T-cell (primary cell): ENCODE data around the gene ABHD16A. TPM values are rescaled to one million over a fixed set of nuclear protein-coding genes. Genes with fewer than 3 reads are reported as not detected.
A peak's percentile ranks its signal among the peaks of the same experiment; 100 is the strongest.

Experiments used
- ATAC-seq, 4 experiments: fragments of 200-7000 bp in 3 of 4; fragments of 150-1000 bp in 1 of 4; cut with Tn5 transposase; replicated peaks in 1 of 4; 1 replicate in 3 of 4; 2 replicates in 1 of 4; pipeline ENCODE4 v1.10.0; 2021; ENCODE audit warnings: moderate library complexity in 3 of 4, mild to moderate bottlenecking in 2 of 4, moderate number of reproducible peaks in 1 of 4
- CTCF ChIA-PET, 2 donors: fragments of 300-600 bp; sonication (Branson Sonifier 250); formaldehyde crosslinking; loops; one replicate each; lab custom pipeline; 2022; ENCODE audit warnings: antibody characterized with exemption in 2 of 2; lab: Charles Lee
- POLR2A ChIA-PET, 2 donors: fragments of 300-600 bp; sonication (Branson Sonifier 250); formaldehyde crosslinking; loops; one replicate each; lab custom pipeline; 2022; ENCODE audit warnings: antibody characterized with exemption in 2 of 2; lab: Charles Lee
- DNase-seq, 35 experiments: peaks; one replicate each; pipeline versions ENCODE4 v3.0.0 to v3.0.0-alpha.2; 2013 to 2023
- H3K27ac ChIP-seq: one replicate; pipeline ENCODE4 v1.5.1; 2013; ENCODE audit warnings: low read length
- H3K27me3 ChIP-seq, 2 experiments: replicated peaks in 1 of 2; 1 replicate in 1 of 2; 2 replicates in 1 of 2; pipeline versions ENCODE4 v1.6.1 to v1.7.0; 2013; ENCODE audit warnings: low read length in 1 of 2, mixed read lengths in 1 of 2; ENCODE audit not compliant: control insufficient read depth in 2 of 2, insufficient read depth in 2 of 2; ENCODE audit errors: extremely low read depth in 1 of 2
- H3K36me3 ChIP-seq, 2 donors: 1 replicate in 1 of 2; 2 replicates in 1 of 2; pipeline versions ENCODE4 v1.6.1 to v1.7.0; 2013; ENCODE audit warnings: low read length in 1 of 2; ENCODE audit not compliant: control insufficient read depth in 2 of 2, insufficient read depth in 1 of 2; ENCODE audit errors: extremely low read depth in 1 of 2
- H3K4me1 ChIP-seq, 2 experiments: 1 replicate in 1 of 2; 2 replicates in 1 of 2; pipeline versions ENCODE4 v1.6.1 to v1.7.0; 2013; ENCODE audit warnings: low read length in 2 of 2, mixed read lengths in 1 of 2; ENCODE audit not compliant: insufficient read depth in 2 of 2, control insufficient read depth in 1 of 2; ENCODE audit errors: extremely low read depth in 1 of 2
- H3K4me3 ChIP-seq, 2 donors: 1 replicate in 1 of 2; 2 replicates in 1 of 2; pipeline versions ENCODE4 v1.5.1 to v1.7.0; 2013; ENCODE audit warnings: mild to moderate bottlenecking in 2 of 2, low read length in 1 of 2, moderate library complexity in 1 of 2; ENCODE audit not compliant: control insufficient read depth in 1 of 2; ENCODE audit errors: extremely low read depth in 1 of 2
- H3K9me3 ChIP-seq: 2 replicates; pipeline ENCODE4 v1.7.0; 2013
- H3K27ac Mint-ChIP-seq, 2 donors: one replicate each; pipeline ENCODE4 v1.8.0; 2020 to 2021; ENCODE audit warnings: mild to moderate bottlenecking in 2 of 2, mixed read lengths in 2 of 2
- H3K27me3 Mint-ChIP-seq, 2 donors: one replicate each; pipeline ENCODE4 v1.8.0; 2021 to 2022; ENCODE audit warnings: mixed read lengths in 2 of 2
- H3K36me3 Mint-ChIP-seq: one replicate; pipeline ENCODE4 v1.8.0; 2021; ENCODE audit warnings: mixed read lengths
- H3K4me1 Mint-ChIP-seq, 3 donors: one replicate each; pipeline ENCODE4 v1.8.0; 2020 to 2022; ENCODE audit warnings: mixed read lengths in 3 of 3, mild to moderate bottlenecking in 1 of 3
- H3K4me3 Mint-ChIP-seq, 3 donors: one replicate each; pipeline ENCODE4 v1.8.0; 2020 to 2022; ENCODE audit warnings: mild to moderate bottlenecking in 3 of 3, mixed read lengths in 3 of 3, moderate library complexity in 3 of 3
- H3K9me3 Mint-ChIP-seq, 3 donors: one replicate each; pipeline ENCODE4 v1.8.0; 2020 to 2022; ENCODE audit warnings: mixed read lengths in 3 of 3
- WGBS: methylation state at CpG from one replicate; pipeline ENCODE4 v1.1.5; 2013; ENCODE audit warnings: missing lambda C conversion rate; ENCODE audit not compliant: insufficient coverage; 5-methylcytosine and 5-hydroxymethylcytosine counted together
- total RNA-seq, 35 experiments: library from RNA in 6 of 35; stranded (reverse) in 6 of 35; fragments of 120-200 nt in 1 of 35; gene quantifications; one replicate each; pipeline versions ENCODE4 v1.2.1 to v1.2.4 and lab custom pipeline; 2013 to 2026

The ABHD16A gene
- total RNA-seq, 5 donors from 2014 or later (not counting 1 experiment from before 2014, with no cell fraction given): 58.2 to 74.4 (median 61.2) TPM

GRCh38 chr6:31676322-31676903 is 26.7 kb downstream of the ABHD16A start:
- H3K4me1 ChIP-seq: peaks cover 0 to 15% of the 10 kb centered on the region in 2 experiments
- Mint-ChIP-seq H3K36me3 (peaks cover 14% of the 10 kb centered on the region), H3K27me3 (no peaks in the 10 kb centered on the region), H3K27ac (peak overlapping the region in 1 of 2 donors; percentile 53), H3K9me3 (no peaks in the 10 kb centered on the region), H3K4me1 (peaks cover 14 to 18% (median 15%) of the 10 kb centered on the region in 3 donors), H3K4me3 (no peak overlapping the region)
- no peak overlapping the region for H3K4me3 ChIP-seq
- 80% methylated on average over 4 of the region's 4 CpGs for WGBS
- DNase-seq: no peak
- POLR2A ChIA-PET: no interaction called here
- no peaks in the 10 kb centered on the region for H3K9me3 ChIP-seq
- no peak overlapping the region for H3K27ac ChIP-seq
- H3K36me3 ChIP-seq: peaks cover 12 to 21% of the 10 kb centered on the region in 2 donors
- H3K27me3 ChIP-seq: no peaks in the 10 kb centered on the region
- CTCF ChIA-PET: interaction anchor here in 1 of 2 donors (0.5 kb wide), 1 partner anchor 22 kb away, joined by 4 read pairs; no protein-coding TSS in a partner anchor
- ATAC-seq: no peak

GRCh38 chr6:31669676-31670075 is 33.4 kb downstream of the ABHD16A start, which contains the start of gene LY6G5B:
Gene LY6G5B (plus strand): TSS chr6:31669976. CDS start chr6:31670951, 975 bp downstream.
- WGBS: 90% methylated on average over 3 of the region's 8 CpGs
- Mint-ChIP-seq H3K36me3 (peaks cover 43% of the 10 kb centered on the region), H3K27me3 (no peaks in the 10 kb centered on the region), H3K4me1 (peaks cover 28 to 34% (median 33%) of the 10 kb centered on the region in 3 donors), H3K4me3 (peak within 1 kb of the TSS in 1 of 3 donors; percentile 4), H3K27ac (no peak within 1 kb of the TSS), H3K9me3 (no peaks in the 10 kb centered on the region)
- ChIA-PET POLR2A (no interaction called here), CTCF (no interaction called here)
- Histone ChIP-seq H3K4me1 (peaks cover 7 to 27% of the 10 kb centered on the region in 2 experiments), H3K36me3 (peaks cover 28 to 67% of the 10 kb centered on the region in 2 donors), H3K4me3 (no peak within 1 kb of the TSS), H3K27me3 (no peaks in the 10 kb centered on the region), H3K9me3 (no peaks in the 10 kb centered on the region), H3K27ac (no peak within 1 kb of the TSS)
- DNase-seq (no peak), ATAC-seq (no peak)

DNA sequence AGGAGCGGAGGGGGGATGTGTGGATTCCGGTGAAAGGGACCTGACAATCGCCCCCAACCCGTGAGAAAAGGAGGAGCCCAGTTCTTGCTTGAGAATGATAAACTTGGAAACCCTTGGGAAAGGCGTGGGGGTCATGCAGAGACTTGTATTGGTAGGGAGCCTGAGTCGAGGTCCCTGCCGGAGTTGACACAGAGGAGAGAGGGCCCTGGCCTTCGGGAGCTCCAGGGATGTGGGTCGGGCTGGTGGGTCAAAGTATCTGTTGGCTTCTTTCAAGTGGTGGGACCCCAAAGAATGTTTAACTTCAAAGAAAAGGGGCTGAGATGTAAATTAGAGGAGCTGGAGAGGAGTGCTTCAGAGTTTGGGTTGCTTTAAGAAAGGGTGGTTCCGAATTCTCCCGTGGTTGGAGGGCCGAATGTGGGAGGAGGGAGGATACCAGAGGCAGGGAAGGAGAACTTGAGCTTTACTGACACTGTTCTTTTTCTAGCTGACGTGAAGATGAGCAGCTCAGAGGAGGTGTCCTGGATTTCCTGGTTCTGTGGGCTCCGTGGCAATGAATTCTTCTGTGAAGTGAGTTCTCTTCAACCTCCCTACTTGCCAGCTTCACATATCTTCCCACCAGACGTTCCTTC is 36.7 kb downstream of the ABHD16A start:
- 1% methylated on average over 12 of the region's 15 CpGs for WGBS
- Histone ChIP-seq H3K36me3 (peaks cover 18 to 62% of the 10 kb centered on the region in 2 donors), H3K27me3 (no peaks in the 10 kb centered on the region), H3K9me3 (no peaks in the 10 kb centered on the region), H3K4me1 (peaks cover 19 to 56% of the 10 kb centered on the region in 2 experiments), H3K4me3 (peak overlapping the region; percentile 86 to 90), H3K27ac (peak overlapping the region; percentile 50)
- Mint-ChIP-seq H3K36me3 (peaks cover 48% of the 10 kb centered on the region), H3K4me3 (peak overlapping the region; percentile 94 to 97 (median 95)), H3K27ac (peak overlapping the region; percentile 98 to 99), H3K27me3 (no peaks in the 10 kb centered on the region), H3K4me1 (peaks cover 51 to 63% (median 58%) of the 10 kb centered on the region in 3 donors), H3K9me3 (no peaks in the 10 kb centered on the region)
- ChIA-PET CTCF (interaction anchor here (0.7 to 1.2 kb wide), 2 partner anchors 13 to 164 kb away, joined by 3 read pairs; partner anchors contain the start of gene BAG6 (in 1 of the 2)), POLR2A (interaction anchor here (0.6 to 0.7 kb wide), 2 partner anchors 47 to 125 kb away, joined by 3 to 6 read pairs; no protein-coding TSS in a partner anchor)
- ATAC-seq (no peak), DNase-seq (no peak)

DNA sequence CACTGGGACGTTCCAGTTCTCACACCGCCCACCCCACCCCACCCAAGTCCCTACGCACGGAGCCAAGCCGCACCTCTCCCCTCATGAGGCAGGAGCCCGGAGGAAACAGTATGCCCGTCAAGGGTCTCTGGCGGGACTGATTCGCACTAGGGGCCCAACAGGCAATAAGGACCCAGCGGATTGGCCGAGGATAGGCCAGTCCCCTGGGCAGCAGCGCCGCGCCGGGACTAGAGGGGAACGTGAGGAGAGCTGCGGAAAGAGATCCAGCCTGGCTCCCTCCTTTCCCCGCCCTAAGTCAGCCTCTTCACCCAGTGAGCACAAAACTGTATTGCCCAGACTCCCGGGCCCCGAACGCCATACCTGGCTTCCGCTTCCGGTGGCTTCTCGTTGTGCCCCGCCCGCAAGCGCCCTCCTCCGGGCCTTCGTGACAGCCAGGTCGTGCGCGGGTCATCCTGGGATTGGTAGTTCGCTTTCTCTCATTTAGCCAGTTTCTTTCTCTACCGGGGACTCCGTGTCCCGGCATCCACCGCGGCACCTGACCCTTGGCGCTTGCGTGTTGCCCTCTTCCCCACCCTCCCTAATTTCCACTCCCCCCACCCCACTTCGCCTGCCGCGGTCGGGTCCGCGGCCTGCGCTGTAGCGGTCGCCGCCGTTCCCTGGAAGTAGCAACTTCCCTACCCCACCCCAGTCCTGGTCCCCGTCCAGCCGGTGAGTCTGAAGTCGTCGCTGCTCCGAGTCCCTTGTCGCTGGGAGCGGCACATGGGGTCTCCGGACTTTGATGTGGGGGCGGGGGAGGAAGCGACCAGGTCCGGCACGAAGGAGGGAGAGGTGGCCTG is 37.4 kb downstream of the ABHD16A start, which contains the start of gene CSNK2B:
Gene CSNK2B (plus strand): TSS at position 580 of the 836 bp plus-strand sequence. CDS start 752 bp downstream, outside the sequence.
- H3K27ac ChIP-seq: peak within 1 kb of the TSS; percentile 97
- H3K27me3 ChIP-seq: no peaks in the 10 kb centered on the region
- ChIA-PET CTCF (interaction anchor here (0.5 to 1.2 kb wide), 7 partner anchors 13 to 220 kb away, joined by 3 to 10 read pairs (median 3); partner anchors contain the start of genes ABHD16A (in 1 of the 2), BAG6 (in 1 of the 2) and NEU1 (in 1 of the 2)), POLR2A (interaction anchor here (0.6 to 1.2 kb wide), 4 partner anchors 14 to 197 kb away, joined by 4 to 11 read pairs (median 6); partner anchors contain the start of genes BAG6 (in 1 of the 2) and NEU1 (in 1 of the 2))
- peak within 1 kb of the TSS; percentile 98 to 99 for H3K27ac Mint-ChIP-seq
- H3K4me3 ChIP-seq: peak within 1 kb of the TSS; percentile 86 to 90
- WGBS: under 1% methylated on average over 50 of the region's 63 CpGs
- no peaks in the 10 kb centered on the region for H3K27me3 Mint-ChIP-seq
- H3K4me1 ChIP-seq: peaks cover 19 to 63% of the 10 kb centered on the region in 2 experiments
- ATAC-seq (peak; percentile 87 to 93 (median 88)), DNase-seq (peak; percentile 94 to 99 (median 98))
- H3K9me3 Mint-ChIP-seq: no peaks in the 10 kb centered on the region
- peaks cover 43% of the 10 kb centered on the region for H3K36me3 Mint-ChIP-seq
- H3K9me3 ChIP-seq: no peaks in the 10 kb centered on the region
- H3K4me1 Mint-ChIP-seq: peaks cover 57 to 69% (median 64%) of the 10 kb centered on the region in 3 donors
- H3K36me3 ChIP-seq: peaks cover 18 to 55% of the 10 kb centered on the region in 2 donors
- peak within 1 kb of the TSS; percentile 94 to 97 (median 95) for H3K4me3 Mint-ChIP-seq

DNA sequence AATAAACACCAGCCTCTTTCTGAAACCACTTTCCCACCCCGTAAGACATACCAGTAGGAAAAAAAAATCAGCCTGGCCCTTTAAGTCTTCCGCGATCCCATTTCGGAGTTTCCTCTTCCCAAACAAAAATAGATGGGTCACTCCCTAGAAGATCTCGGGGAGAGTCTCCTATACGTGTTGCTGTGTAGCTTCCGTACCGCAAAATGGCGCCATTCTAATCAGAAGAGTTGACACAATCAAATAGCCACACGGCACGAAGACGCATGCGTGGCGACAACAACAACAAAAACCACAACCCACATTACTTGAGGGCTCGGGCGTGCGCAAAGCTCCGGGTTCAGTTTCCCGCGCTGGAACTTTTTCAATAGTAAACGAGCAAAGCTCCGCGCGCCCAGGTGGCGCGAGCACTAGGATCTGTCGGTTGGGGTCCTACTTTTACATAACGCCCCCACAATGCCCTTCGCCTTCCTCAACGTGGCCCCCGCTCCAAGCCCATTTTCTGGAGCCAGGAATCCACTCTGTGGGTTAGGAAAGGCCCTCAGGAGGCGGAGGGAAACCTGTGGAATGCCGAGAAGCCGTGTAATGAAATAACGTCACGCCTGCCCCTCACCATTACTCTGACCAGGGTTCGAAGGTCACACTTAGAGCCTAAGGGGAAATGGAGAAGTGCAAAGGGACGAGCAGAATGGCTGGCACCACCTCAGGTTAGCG is 38.2 kb downstream of the ABHD16A start, which contains the start of gene GPANK1:
Gene GPANK1 (minus strand): TSS at position 208 of the 711 bp plus-strand sequence. CDS start 519 bp downstream, outside the sequence.
- CTCF ChIA-PET: interaction anchor here (0.5 to 1.1 kb wide), 7 partner anchors 11 to 198 kb away, joined by 3 to 10 read pairs (median 3); partner anchors contain the start of genes ABHD16A (in 1 of the 2), BAG6 (in 1 of the 2) and NEU1 (in 1 of the 2)
- no peaks in the 10 kb centered on the region for H3K9me3 Mint-ChIP-seq

More for the DNA sequence above, 38.2 kb downstream of the ABHD16A start, which contains the start of gene GPANK1:
- H3K27me3 ChIP-seq: no peaks in the 10 kb centered on the region
- H3K4me3 ChIP-seq: peak within 1 kb of the TSS; percentile 86 to 90
- peak within 1 kb of the TSS; percentile 97 for H3K27ac ChIP-seq
- H3K4me1 Mint-ChIP-seq: peaks cover 62 to 73% (median 68%) of the 10 kb centered on the region in 3 donors
- H3K9me3 ChIP-seq: no peaks in the 10 kb centered on the region
- peak; percentile 34 to 48 (median 42) for ATAC-seq
- no peaks in the 10 kb centered on the region for H3K27me3 Mint-ChIP-seq
- DNase-seq: peak; percentile 77 to 97 (median 89)
- peaks cover 19 to 67% of the 10 kb centered on the region in 2 experiments for H3K4me1 ChIP-seq
- H3K36me3 ChIP-seq: peaks cover 18 to 47% of the 10 kb centered on the region in 2 donors
- peak within 1 kb of the TSS; percentile 94 to 97 (median 95) for H3K4me3 Mint-ChIP-seq
- H3K27ac Mint-ChIP-seq: peak within 1 kb of the TSS; percentile 98 to 99
- POLR2A ChIA-PET: interaction anchor here (0.6 to 1.2 kb wide), 4 partner anchors 13 to 198 kb away, joined by 3 to 11 read pairs (median 4); partner anchors contain the start of genes BAG6 (in 1 of the 2) and NEU1 (in 1 of the 2)
- peaks cover 38% of the 10 kb centered on the region for H3K36me3 Mint-ChIP-seq
- under 1% methylated on average over 27 of the region's 39 CpGs for WGBS
